ENCODE measurements around the gene RTF1. TPM values are rescaled to one million over a fixed set of nuclear protein-coding genes. Genes with fewer than 3 reads are reported as not detected.

The RTF1 gene
- total RNA-seq, 1 experiment from 2014 or later = 31.6 TPM

DNA sequence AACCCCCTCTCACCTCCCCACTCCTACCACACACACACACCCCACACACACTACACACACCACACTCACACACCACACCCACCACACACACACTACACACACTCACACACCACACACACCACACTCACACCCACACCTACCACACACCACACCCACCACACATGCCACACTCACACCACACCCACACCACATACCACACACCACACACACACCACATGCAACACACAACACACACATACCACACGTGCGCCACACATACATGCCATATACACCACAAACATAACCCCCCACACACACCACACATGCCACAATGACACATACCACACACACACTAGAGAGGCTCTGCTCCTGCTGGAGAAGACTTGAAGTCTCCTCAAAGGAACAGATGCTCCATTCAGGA lies 70.9 kb downstream of the RTF1 start:
- DNase-seq (ENCODE audit: low spot score) = no peak

- DNase-seq (ENCODE audit: low spot score) = no peak
Measured at GRCh38 chr15:41489641-41490040, 72.7 kb downstream of the RTF1 start.

DNA sequence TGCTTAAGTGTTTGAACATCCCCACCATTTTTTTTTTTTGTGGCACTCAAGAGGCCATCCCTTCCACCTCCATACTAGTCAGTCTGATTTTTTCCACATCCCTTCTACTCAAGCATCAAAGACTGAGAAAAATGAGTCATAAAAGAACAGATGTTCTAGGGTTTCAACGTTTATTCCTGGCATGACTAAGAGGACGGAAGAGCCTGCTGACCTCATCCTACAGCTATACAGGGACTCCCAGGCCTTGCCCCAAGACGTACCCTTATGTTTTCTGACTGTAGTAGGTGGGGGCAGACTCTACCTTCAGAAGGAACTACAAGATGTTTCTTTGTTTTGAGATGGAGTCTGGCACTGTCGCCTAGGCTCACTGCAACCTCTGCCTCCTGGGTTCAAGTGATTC lies 73.5 kb downstream of the RTF1 start:
- DNase-seq (ENCODE audit: low spot score) = peak; percentile 97

- DNase-seq (ENCODE audit: low spot score) = no peak
Measured at GRCh38 chr15:41491889-41492288, 75.0 kb downstream of the RTF1 start.

DNA sequence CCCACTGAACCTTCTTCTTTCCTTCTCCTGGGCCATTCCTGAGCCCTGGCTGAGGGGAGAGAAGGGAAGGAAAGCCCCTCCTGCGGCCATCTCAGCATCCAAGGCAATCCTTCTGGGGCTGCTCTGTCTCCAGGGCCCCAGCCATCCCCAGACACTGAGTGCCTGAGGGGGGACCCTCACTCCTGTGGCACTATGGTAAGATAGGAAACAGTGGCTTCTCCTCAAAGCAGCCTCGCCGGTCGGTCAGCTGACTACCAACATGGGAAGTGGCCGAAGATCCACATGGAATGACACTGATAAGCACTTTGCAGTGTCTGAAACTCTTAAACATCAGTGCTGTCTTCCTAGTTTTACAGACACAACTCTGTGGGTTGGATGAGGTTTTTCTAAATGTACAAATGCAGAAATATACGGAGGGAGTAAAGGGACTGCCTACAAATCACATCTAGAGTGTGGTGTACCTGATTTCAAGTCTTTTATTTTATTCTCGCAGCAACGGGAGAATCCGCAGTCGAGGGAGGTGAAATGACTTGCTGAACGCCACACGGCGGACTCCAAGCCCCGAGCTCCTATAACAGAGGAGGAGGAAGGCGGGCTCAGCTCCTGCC lies 75.8 kb downstream of the RTF1 start:
- DNase-seq (ENCODE audit: low spot score) = peak; percentile 32

GRCh38 chr15:41493205-41493901 lies 76.5 kb downstream of the RTF1 start, which contains the start of gene ITPKA:
Gene ITPKA (plus strand): TSS chr15:41493874. CDS start chr15:41493928, 54 bp downstream.
- DNase-seq (ENCODE audit: low spot score) = peak; percentile 81

DNA sequence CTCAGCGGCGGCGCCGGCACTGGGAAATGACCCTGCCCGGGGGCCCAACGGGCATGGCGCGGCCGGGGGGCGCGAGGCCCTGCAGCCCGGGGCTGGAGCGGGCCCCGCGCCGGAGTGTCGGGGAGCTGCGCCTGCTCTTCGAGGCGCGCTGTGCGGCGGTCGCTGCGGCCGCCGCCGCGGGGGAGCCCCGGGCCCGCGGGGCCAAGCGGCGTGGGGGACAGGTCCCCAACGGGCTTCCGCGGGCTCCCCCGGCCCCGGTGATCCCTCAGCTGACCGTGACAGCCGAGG lies 77.0 kb downstream of the RTF1 start:
- no peak for DNase-seq (ENCODE audit: low spot score)

DNA sequence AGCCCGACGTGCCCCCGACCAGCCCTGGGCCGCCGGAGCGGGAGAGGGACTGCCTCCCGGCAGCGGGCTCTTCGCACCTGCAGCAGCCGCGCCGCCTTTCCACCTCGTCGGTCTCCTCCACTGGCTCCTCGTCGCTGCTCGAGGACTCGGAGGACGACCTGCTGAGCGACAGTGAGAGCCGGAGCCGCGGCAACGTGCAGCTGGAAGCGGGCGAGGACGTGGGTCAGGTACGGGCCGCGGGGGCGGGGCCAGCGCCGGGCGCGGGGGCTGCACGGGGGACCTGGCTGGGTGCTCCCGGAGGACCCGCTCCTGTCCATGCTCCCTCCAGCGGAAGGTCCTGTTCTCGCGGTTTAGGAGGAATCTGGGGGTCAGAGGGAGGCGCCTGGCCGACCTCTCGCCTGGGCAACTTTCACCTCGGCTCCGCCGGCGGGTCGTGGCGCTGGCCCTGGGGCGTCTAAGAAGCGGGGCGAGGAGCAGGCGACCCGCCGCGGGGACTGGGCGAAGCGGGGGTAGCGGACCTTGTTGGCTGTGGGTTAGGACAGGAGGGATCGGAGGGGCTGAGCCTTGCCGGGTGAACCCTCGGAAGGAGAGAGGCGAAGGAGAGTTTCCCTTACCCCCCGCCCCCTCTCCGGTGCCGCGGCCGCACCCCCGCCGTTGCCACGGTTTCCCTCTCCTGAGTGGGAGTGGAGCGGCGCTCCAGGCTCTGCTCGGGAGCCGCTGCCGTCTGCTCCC lies 77.5 kb downstream of the RTF1 start:
- no peak for DNase-seq (ENCODE audit: low spot score)

DNA sequence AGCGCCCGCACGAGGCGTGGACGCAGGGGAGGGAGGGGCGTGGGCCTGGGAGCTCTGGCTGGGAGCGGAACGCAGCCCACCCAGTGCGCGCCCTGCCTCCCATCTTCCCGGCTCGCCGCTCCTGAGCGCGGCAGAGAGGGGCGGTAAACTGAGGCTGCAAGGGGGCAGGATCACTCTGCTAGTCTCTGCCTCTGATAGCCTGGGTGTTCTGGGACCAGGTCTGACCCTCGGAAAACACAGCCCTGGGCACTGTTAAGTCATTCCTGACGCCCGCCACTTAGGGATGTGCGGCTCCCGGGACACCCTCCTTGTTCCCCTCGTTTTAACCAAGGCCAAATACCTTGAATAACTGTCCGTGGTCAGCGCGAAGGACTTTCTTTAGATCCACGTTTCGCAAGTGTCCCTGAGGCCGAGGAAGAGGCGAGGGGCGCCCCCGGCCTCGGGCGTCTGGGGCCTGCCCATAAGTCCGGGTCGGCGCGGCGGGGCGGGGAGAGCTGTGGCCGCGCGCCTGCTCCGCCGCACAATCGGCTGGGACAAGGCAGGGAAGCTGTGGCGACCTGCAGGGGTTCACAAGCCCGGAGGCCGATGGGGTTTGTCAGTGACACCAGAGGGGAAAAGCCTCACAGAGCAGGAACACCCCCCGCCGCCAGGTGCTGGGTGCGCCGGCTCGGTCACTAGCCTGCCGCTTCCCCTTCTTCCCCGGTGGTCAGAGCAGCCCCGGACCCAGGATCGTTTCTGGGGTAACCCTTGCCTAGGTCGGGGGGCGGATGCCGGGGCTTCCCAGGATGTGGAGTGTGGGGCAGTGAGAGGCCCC lies 78.2 kb downstream of the RTF1 start:
- DNase-seq (ENCODE audit: low spot score) = no peak

- DNase-seq (ENCODE audit: low spot score) = no peak
Measured at GRCh38 chr15:41495736-41496599, 79.1 kb downstream of the RTF1 start.

- no peak for DNase-seq (ENCODE audit: low spot score)
Measured at GRCh38 chr15:41498657-41499056, 81.8 kb downstream of the RTF1 start.

- peak; percentile 10 for DNase-seq (ENCODE audit: low spot score)
Measured at GRCh38 chr15:41499109-41499851, 82.4 kb downstream of the RTF1 start.

- no peak for DNase-seq (ENCODE audit: low spot score)
Measured at GRCh38 chr15:41501191-41501917, 84.5 kb downstream of the RTF1 start.

DNA sequence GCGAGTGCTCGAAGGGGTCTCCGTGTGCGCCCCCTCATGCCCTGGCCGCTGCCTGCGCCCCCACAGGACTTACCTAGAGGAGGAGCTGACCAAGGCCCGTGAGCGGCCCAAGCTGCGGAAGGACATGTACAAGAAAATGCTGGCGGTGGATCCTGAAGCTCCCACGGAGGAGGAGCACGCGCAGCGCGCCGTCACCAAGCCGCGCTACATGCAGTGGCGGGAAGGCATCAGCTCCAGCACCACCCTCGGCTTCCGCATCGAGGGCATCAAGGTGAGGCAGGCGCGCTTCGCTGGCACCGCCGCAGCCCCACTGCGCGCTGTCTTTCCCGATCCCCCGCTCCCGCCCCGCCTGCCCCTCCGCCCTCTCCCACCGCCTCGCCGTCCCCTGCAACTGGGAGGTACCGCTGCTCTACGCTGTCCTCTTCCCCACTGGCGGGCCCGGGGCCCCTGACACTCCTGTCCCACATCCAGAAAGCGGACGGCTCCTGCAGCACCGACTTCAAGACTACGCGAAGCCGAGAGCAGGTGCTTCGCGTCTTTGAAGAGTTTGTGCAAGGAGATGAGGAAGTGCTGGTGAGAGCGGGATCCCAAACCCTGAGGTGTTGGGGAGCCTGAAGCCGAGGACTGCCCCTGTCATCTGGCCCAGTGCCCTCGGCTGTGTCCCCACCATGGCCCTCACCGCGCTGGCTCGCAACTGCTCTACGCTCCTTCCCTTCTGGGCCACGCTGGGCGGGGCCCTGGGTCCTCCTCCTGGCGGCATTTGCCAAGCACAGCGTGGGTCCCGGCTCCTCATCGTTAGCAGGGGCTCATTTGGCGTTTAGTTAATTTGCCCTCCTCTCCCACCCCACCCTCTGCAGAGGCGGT lies 85.3 kb downstream of the RTF1 start:
- no peak for DNase-seq (ENCODE audit: low spot score)

DNA sequence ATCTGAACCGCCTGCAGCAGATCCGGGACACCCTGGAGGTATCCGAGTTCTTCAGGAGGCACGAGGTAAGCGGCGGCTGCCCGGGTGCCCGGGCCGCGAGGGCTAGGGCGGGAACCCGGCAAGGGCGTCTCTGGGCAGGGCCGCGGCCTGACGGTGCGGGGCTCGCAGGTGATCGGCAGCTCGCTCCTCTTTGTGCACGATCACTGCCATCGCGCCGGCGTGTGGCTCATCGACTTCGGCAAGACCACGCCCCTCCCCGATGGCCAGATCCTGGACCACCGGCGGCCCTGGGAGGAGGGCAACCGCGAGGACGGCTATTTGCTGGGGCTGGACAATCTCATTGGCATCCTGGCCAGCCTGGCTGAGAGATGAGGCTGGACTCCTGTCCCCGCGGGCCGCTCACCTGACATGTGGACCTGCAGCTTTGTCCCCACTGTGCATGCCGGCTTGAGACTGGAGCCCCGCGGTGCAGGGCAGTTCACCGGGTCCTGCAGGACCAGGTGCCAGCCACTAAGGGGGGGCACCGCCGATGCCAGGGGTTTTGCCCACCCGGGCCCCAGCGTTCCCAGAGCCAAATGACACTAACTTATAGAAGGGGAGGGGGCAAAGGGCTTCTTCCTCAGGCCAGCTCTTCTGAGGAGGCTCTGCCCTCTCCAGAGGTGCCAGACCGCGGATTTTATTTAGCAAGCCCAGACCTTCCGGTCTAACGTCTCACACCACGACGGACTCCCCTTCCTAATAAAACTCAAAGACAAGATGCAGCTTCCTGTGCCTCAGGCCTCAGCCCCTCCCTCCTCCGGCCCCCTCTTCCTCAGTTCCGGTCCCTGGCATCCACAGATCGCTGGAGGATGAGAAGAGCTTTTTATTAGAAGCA lies 86.1 kb downstream of the RTF1 start:
- DNase-seq (ENCODE audit: low spot score) = no peak

GRCh38 chr15:41503669-41504010 lies 86.7 kb downstream of the RTF1 start:
- no peak for DNase-seq (ENCODE audit: low spot score)

GRCh38 chr15:41504751-41505492 lies 88.0 kb downstream of the RTF1 start:
- no peak for DNase-seq (ENCODE audit: low spot score)
